Measurements from ENCODE around the gene ACYP2.

- TF ChIP-seq EZH2 (IDR thresholded peaks at IDR 0.05; ENCODE audit: borderline replicate concordance, low read depth, low read length, severe bottlenecking): no peak
- TF ChIP-seq, protein P1, sequence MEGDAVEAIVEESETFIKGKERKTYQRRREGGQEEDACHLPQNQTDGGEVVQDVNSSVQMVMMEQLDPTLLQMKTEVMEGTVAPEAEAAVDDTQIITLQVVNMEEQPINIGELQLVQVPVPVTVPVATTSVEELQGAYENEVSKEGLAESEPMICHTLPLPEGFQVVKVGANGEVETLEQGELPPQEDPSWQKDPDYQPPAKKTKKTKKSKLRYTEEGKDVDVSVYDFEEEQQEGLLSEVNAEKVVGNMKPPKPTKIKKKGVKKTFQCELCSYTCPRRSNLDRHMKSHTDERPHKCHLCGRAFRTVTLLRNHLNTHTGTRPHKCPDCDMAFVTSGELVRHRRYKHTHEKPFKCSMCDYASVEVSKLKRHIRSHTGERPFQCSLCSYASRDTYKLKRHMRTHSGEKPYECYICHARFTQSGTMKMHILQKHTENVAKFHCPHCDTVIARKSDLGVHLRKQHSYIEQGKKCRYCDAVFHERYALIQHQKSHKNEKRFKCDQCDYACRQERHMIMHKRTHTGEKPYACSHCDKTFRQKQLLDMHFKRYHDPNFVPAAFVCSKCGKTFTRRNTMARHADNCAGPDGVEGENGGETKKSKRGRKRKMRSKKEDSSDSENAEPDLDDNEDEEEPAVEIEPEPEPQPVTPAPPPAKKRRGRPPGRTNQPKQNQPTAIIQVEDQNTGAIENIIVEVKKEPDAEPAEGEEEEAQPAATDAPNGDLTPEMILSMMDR (IDR thresholded peaks at IDR 0.05; ENCODE audit: borderline replicate concordance, extremely low read depth, low read length, poor library complexity, severe bottlenecking): no peak
Measured at GRCh38 chr2:54226260-54226659, 110.8 kb downstream of the ACYP2 start.

All from DND-41 (cell line).